Measurements from ENCODE around the gene TNFAIP3. TPM values are rescaled to one million over a fixed set of nuclear protein-coding genes. Genes with fewer than 3 reads are reported as not detected.

The TNFAIP3 gene
- total and polyA plus RNA-seq, 12 donors, result 2.9 to 33.3 (median 7.8) TPM

DNA sequence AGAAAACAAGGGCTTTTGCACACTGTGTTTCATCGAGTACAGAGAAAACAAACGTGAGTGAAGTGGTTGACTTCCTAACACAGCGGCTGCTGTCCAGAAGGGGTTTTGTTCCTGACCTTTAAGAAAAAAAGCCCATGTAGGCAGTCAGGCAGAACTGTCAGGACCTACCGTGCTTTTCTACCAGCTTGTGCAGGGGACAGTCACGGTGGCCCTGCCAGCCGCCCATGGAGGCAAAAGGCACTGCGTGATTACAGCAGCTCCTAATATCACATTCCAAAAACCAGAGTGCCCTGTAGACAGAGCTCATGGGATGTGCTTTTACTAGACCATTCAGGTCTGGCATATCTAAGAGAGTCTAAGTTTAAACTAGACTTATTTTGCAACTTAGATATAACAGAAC, 12.2 kb downstream of the TNFAIP3 start:
- H3K36me3 ChIP-seq, result peaks cover 0 to 86% (median 64%) of the 10 kb centered on the region in 9 donors
- no peaks in the 10 kb centered on the region for H3K27me3 ChIP-seq
- intact Hi-C loops (cut with DNase I), result no loop called here
- H3K4me1 ChIP-seq, result peaks cover 0 to 77% (median 22%) of the 10 kb centered on the region in 9 donors
- no peak for DNase-seq
- ATAC-seq, result peak in 2 of 8 donors; percentile 4 to 12
- TF ChIP-seq, protein P1, sequence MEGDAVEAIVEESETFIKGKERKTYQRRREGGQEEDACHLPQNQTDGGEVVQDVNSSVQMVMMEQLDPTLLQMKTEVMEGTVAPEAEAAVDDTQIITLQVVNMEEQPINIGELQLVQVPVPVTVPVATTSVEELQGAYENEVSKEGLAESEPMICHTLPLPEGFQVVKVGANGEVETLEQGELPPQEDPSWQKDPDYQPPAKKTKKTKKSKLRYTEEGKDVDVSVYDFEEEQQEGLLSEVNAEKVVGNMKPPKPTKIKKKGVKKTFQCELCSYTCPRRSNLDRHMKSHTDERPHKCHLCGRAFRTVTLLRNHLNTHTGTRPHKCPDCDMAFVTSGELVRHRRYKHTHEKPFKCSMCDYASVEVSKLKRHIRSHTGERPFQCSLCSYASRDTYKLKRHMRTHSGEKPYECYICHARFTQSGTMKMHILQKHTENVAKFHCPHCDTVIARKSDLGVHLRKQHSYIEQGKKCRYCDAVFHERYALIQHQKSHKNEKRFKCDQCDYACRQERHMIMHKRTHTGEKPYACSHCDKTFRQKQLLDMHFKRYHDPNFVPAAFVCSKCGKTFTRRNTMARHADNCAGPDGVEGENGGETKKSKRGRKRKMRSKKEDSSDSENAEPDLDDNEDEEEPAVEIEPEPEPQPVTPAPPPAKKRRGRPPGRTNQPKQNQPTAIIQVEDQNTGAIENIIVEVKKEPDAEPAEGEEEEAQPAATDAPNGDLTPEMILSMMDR (IDR thresholded peaks at IDR 0.05), result no peak
- no peaks in the 10 kb centered on the region for H3K9me3 ChIP-seq
- H3K4me3 ChIP-seq, result no peak overlapping the region
- peak overlapping the region in 7 of 10 donors; percentile 4 to 71 (median 28) for H3K27ac ChIP-seq
- 63 to 69% methylated on average over 7 of the region's 7 CpGs for WGBS, 2 donors

DNA sequence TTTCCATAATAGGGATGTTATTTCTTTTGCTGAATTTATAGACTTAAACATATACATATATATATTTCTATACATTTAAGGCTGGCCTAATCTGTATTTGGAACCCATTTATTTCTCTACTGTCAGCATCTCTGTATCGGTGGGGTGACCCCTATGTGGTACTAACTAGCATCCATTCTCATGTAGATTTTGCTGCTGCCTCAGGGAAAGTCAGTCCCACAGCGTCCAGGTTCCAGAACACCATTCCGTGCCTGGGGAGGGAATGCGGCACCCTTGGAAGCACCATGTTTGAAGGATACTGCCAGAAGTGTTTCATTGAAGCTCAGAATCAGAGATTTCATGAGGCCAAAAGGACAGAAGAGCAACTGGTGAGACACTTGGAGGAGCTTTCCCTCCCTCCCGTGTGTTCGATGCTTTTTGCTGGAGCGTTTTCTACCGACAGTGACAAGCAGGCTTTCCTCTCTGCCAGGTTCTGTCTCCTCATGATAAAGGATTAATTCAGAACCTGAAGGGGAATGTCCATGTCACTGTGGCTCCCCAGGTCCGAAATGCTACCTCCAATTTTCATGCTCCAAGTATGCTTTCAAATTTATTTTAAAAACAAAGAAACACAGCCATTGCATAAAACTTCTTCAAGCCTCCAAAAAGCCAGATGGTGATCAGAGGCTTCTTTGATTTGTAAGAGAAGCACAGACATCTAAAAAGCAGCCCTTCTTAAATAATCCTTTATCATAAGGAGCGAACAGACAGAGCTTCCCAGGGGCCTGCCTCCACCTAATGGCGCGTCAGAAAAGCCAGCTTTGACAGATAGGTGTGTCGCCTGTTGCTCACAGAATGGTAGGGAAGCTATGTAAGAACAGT, 13.1 kb downstream of the TNFAIP3 start:
- Histone ChIP-seq H3K27me3 (no peaks in the 10 kb centered on the region), H3K36me3 (peaks cover 0 to 78% (median 60%) of the 10 kb centered on the region in 9 donors), H3K9me3 (peaks cover 0 to 2% (median 0%) of the 10 kb centered on the region in 11 donors), H3K27ac (peak overlapping the region in 5 of 10 donors; percentile 7 to 71 (median 24)), H3K4me3 (no peak overlapping the region), H3K4me1 (peaks cover 0 to 72% (median 22%) of the 10 kb centered on the region in 9 donors)
- ATAC-seq, result no peak
- intact Hi-C loops (cut with DNase I), result no loop called here
- WGBS, 2 donors, result 84 to 86% methylated on average over 13 of the region's 13 CpGs
- TF ChIP-seq, protein P1 (IDR thresholded peaks at IDR 0.05), result no peak
- DNase-seq, result no peak

DNA sequence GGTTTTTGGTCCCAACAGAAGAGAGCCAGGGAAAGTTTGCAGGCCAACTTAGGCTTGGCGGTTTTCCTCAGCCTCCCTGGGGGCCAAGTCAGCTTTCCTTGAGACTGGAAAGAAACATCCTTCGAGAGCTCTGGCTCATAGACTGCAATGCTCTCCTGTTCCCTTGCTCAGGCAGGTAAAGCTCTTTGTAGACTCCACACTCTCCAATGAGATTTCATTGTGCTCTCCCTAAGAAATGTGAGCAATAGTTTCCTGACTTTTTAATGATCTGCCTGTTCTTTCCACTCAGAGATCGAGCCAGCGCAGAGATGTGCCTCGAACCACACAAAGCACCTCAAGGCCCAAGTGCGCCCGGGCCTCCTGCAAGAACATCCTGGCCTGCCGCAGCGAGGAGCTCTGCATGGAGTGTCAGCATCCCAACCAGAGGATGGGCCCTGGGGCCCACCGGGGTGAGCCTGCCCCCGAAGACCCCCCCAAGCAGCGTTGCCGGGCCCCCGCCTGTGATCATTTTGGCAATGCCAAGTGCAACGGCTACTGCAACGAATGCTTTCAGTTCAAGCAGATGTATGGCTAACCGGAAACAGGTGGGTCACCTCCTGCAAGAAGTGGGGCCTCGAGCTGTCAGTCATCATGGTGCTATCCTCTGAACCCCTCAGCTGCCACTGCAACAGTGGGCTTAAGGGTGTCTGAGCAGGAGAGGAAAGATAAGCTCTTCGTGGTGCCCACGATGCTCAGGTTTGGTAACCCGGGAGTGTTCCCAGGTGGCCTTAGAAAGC, 13.9 kb downstream of the TNFAIP3 start:
- H3K4me1 ChIP-seq, result peaks cover 0 to 71% (median 22%) of the 10 kb centered on the region in 9 donors
- H3K36me3 ChIP-seq, result peaks cover 0 to 70% (median 52%) of the 10 kb centered on the region in 9 donors
- TF ChIP-seq, protein P1 (IDR thresholded peaks at IDR 0.05), result no peak
- DNase-seq (peak in 1 of 2 donors; percentile 38), ATAC-seq (peak in 3 of 8 donors; percentile 15 to 50 (median 23))
- H3K27ac ChIP-seq, result peak overlapping the region in 2 of 10 donors; percentile 19 to 76
- peaks cover 0 to 3% (median 0%) of the 10 kb centered on the region in 11 donors for H3K9me3 ChIP-seq
- H3K27me3 ChIP-seq, result no peaks in the 10 kb centered on the region
- intact Hi-C loops (cut with DNase I), result no loop called here
- 91 to 93% methylated on average over 21 of the region's 21 CpGs for WGBS, 2 donors
- H3K4me3 ChIP-seq, result no peak overlapping the region

DNA sequence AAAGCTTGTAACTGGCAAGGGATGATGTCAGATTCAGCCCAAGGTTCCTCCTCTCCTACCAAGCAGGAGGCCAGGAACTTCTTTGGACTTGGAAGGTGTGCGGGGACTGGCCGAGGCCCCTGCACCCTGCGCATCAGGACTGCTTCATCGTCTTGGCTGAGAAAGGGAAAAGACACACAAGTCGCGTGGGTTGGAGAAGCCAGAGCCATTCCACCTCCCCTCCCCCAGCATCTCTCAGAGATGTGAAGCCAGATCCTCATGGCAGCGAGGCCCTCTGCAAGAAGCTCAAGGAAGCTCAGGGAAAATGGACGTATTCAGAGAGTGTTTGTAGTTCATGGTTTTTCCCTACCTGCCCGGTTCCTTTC, 14.4 kb downstream of the TNFAIP3 start:
- Histone ChIP-seq H3K4me3 (no peak overlapping the region), H3K36me3 (peaks cover 0 to 64% (median 46%) of the 10 kb centered on the region in 9 donors), H3K27me3 (no peaks in the 10 kb centered on the region), H3K4me1 (peaks cover 0 to 71% (median 22%) of the 10 kb centered on the region in 9 donors), H3K27ac (peak overlapping the region in 1 of 10 donors; percentile 76), H3K9me3 (peaks cover 0 to 8% (median 4%) of the 10 kb centered on the region in 11 donors)
- ATAC-seq (no peak), DNase-seq (no peak)
- TF ChIP-seq, protein P1 (IDR thresholded peaks at IDR 0.05), result no peak
- WGBS, 2 donors, result 91 to 92% methylated on average over 9 of the region's 9 CpGs
- intact Hi-C loops (cut with DNase I), result no loop called here
